NCI-H2107 treated with DMSO at 0.1 percent for 48 hours (cell line): ENCODE measurements around the gene MYLK3.

Experiments
- DNase-seq: peaks from one replicate; lab custom pipeline; 2025; ENCODE audit not compliant: unreplicated experiment; lab: John Stamatoyannopoulos, UW

Gene MYLK3

GRCh38 chr16:46759309-46759708 lies 11.2 kb upstream of the MYLK3 start:
- no peak for DNase-seq

GRCh38 chr16:46757339-46758050 lies 9.4 kb upstream of the MYLK3 start:
- peak; percentile 86 for DNase-seq

- DNase-seq, result no peak
Observed at GRCh38 chr16:46756772-46757171, 8.6 kb upstream of the MYLK3 start.

- no peak for DNase-seq
Observed at GRCh38 chr16:46753015-46753414, 4.9 kb upstream of the MYLK3 start.

- DNase-seq, result no peak
Observed at GRCh38 chr16:46751381-46751780, 3.2 kb upstream of the MYLK3 start.

- peak; percentile 43 for DNase-seq
Observed at GRCh38 chr16:46748775-46749705, 896 bp upstream of the MYLK3 start.

- DNase-seq, result no peak
Observed at GRCh38 chr16:46746821-46747776, 1.0 kb downstream of the MYLK3 start.

- DNase-seq, result peak; percentile 31
Observed at GRCh38 chr16:46745617-46746016, 2.5 kb downstream of the MYLK3 start.

- no peak for DNase-seq
Observed at GRCh38 chr16:46743232-46743719, 4.9 kb downstream of the MYLK3 start.

- no peak for DNase-seq
Observed at GRCh38 chr16:46739934-46740333, 8.2 kb downstream of the MYLK3 start.

- DNase-seq, result no peak
Observed at GRCh38 chr16:46737621-46738214, 10.4 kb downstream of the MYLK3 start.

GRCh38 chr16:46736695-46737094 lies 11.4 kb downstream of the MYLK3 start:
- no peak for DNase-seq

GRCh38 chr16:46733319-46733830 lies 14.8 kb downstream of the MYLK3 start:
- DNase-seq, result no peak

- DNase-seq, result no peak
Observed at GRCh38 chr16:46732561-46732960, 15.6 kb downstream of the MYLK3 start.

- no peak for DNase-seq
Observed at GRCh38 chr16:46731691-46732555, 16.2 kb downstream of the MYLK3 start.

- DNase-seq, result no peak
Observed at GRCh38 chr16:46730801-46731690, 17.1 kb downstream of the MYLK3 start.

GRCh38 chr16:46730126-46730525 lies 18.0 kb downstream of the MYLK3 start:
- DNase-seq, result no peak

GRCh38 chr16:46729326-46729995 lies 18.7 kb downstream of the MYLK3 start:
- no peak for DNase-seq
